Uterus (tissue), 4 donors: ENCODE measurements around the gene NBEAL2. TPM values are rescaled to one million over a fixed set of nuclear protein-coding genes. Genes with fewer than 3 reads are reported as not detected.

Experiments used
- DNase-seq, 2 donors: peaks; one replicate each; pipeline ENCODE4 v3.0.0-alpha.2; 2019 to 2020
- H3K27ac ChIP-seq, 2 donors: fragments of 200-600 bp; sonication (generic); 1 replicate in 1 of 2; 2 replicates in 1 of 2; pipeline ENCODE4 v1.5.1; 2016 to 2018
- H3K27me3 ChIP-seq, 2 donors: fragments of 200-600 bp; sonication (generic); one replicate each; pipeline ENCODE4 v1.5.1; 2018 to 2019; ENCODE audit warnings: control low read depth in 1 of 2
- H3K36me3 ChIP-seq, 2 donors: fragments of 200-600 bp; sonication (generic); one replicate each; pipeline ENCODE4 v1.5.1; 2019; ENCODE audit warnings: control low read depth in 1 of 2
- H3K4me1 ChIP-seq, 2 donors: fragments of 200-600 bp; sonication (generic); one replicate each; pipeline ENCODE4 v1.5.1; 2018 to 2019; ENCODE audit warnings: control low read depth in 1 of 2
- H3K4me3 ChIP-seq, 2 donors: fragments of 200-600 bp; sonication (generic); 1 replicate in 1 of 2; 2 replicates in 1 of 2; pipeline ENCODE4 v1.5.1; 2018 to 2019; ENCODE audit warnings: mild to moderate bottlenecking in 1 of 2
- H3K9me3 ChIP-seq, 2 donors: fragments of 200-600 bp; sonication (generic); one replicate each; pipeline ENCODE4 v1.5.1; 2019; ENCODE audit warnings: control low read depth in 1 of 2
- POLR2A ChIP-seq, 2 donors: fragments of 450-650 bp; IDR thresholded peaks; one replicate each; pipeline ENCODE4 v1.6.1; 2016; ENCODE audit warnings: antibody characterized with exemption in 2 of 2, mild to moderate bottlenecking in 1 of 2, moderate library complexity in 1 of 2
- intact Hi-C: fragments of 100-400 bp; cut with DNase I; formaldehyde crosslinking; loops from one replicate; pipeline ENCODE4 v1.15.1; 2023; ENCODE audit warnings: low total_unique reads
- total RNA-seq, 4 donors: library from RNA; depleted of rRNA in 3 of 4; stranded (reverse); fragments of >200 nt in 3 of 4; gene quantifications; one replicate each; pipeline versions ENCODE4 v1.1.0 to v1.2.4, GENCODE V29; 2014 to 2023
- TF ChIP-seq, protein P1 (sequence below), 4 experiments: fragments of 200-600 bp in 2 of 4; fragments of 450-650 bp in 2 of 4; sonication (generic) in 2 of 4; IDR thresholded peaks; one replicate each; pipeline ENCODE4 v1.5.1; 2016 to 2019; ENCODE audit warnings: antibody characterized with exemption in 4 of 4, mild to moderate bottlenecking in 2 of 4, moderate library complexity in 1 of 4
- donor health status: DM: yes; HTN: yes; CAD: no.

Gene NBEAL2
- total RNA-seq, 4 donors from 2014 or later, result 13.1 to 41.1 (median 23.8) TPM

DNA sequence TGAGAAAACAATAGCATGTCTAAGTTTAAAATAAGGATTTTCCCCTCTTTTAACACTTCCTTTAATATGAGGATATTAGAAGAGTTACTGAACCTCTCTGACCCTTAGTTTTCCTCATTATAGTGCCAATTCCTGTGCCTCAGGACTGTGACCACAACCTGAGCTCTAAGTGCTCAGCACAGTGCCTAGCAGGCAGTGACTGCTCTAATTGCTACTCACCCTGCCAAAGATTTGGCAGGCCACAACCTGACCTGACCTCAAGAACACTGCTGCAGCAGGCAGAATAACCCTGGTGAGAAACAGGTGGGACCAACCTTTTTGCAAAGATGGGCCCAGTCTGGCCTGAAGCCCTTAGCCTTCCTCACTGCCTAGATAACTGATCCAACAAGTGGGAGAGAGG is 35.7 kb downstream of the NBEAL2 start:
- H3K4me1 ChIP-seq, result peaks cover 0 to under 1% of the 10 kb centered on the region in 2 donors
- intact Hi-C loops, result no loop called here
- no peak for TF ChIP-seq POLR2A (IDR thresholded peaks at IDR 0.05)
- TF ChIP-seq, protein P1, sequence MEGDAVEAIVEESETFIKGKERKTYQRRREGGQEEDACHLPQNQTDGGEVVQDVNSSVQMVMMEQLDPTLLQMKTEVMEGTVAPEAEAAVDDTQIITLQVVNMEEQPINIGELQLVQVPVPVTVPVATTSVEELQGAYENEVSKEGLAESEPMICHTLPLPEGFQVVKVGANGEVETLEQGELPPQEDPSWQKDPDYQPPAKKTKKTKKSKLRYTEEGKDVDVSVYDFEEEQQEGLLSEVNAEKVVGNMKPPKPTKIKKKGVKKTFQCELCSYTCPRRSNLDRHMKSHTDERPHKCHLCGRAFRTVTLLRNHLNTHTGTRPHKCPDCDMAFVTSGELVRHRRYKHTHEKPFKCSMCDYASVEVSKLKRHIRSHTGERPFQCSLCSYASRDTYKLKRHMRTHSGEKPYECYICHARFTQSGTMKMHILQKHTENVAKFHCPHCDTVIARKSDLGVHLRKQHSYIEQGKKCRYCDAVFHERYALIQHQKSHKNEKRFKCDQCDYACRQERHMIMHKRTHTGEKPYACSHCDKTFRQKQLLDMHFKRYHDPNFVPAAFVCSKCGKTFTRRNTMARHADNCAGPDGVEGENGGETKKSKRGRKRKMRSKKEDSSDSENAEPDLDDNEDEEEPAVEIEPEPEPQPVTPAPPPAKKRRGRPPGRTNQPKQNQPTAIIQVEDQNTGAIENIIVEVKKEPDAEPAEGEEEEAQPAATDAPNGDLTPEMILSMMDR (IDR thresholded peaks at IDR 0.05), result no peak
- no peaks in the 10 kb centered on the region for H3K9me3 ChIP-seq
- no peak overlapping the region for H3K4me3 ChIP-seq
- H3K27ac ChIP-seq, result no peak overlapping the region
- no peaks in the 10 kb centered on the region for H3K27me3 ChIP-seq
- no peaks in the 10 kb centered on the region for H3K36me3 ChIP-seq
- no peak for DNase-seq

DNA sequence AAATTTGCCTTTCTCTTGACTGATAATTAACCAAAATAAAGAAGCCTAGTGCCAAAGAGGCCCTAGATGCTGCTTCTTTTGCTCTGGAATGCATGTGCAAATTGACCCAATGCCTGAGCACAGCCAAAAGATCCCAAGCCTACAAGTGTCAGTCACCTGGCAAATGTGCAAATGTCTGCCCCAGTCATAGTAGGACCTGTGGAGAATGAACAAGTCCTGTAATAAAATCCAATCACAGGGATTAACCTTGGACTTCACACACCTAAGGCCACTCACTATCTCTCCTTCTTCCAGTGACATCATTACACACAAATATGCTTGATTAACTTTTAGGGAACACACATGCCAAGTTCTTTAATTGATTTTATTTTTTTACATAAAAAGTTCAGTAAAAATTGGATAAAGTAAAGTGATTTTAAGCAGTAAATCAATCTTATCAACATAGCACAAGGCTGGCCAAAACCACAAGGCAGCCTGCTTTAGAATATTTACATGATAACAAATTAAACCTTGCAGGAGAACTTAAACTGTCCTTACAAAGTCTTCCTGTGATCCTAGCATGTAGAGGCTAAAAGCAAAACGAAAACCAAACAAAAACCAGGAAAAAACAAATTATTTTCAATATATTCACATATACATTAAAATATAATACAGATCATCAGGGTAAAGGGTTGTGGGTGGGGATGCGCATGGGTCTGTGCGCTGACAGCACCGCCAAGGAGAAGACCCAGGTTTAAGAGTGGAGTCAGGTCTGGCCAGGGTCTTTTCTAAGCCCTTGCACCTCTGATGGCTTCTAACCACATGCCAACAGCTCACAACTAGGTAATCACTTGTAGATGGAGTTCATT is 36.8 kb downstream of the NBEAL2 start:
- Histone ChIP-seq H3K36me3 (no peaks in the 10 kb centered on the region), H3K27ac (no peak overlapping the region), H3K4me3 (no peak overlapping the region), H3K9me3 (no peaks in the 10 kb centered on the region), H3K4me1 (no peaks in the 10 kb centered on the region), H3K27me3 (no peaks in the 10 kb centered on the region)
- TF ChIP-seq, protein P1 (IDR thresholded peaks at IDR 0.05), result no peak
- TF ChIP-seq POLR2A (IDR thresholded peaks at IDR 0.05), result no peak
- intact Hi-C loops, result no loop called here
- no peak for DNase-seq

DNA sequence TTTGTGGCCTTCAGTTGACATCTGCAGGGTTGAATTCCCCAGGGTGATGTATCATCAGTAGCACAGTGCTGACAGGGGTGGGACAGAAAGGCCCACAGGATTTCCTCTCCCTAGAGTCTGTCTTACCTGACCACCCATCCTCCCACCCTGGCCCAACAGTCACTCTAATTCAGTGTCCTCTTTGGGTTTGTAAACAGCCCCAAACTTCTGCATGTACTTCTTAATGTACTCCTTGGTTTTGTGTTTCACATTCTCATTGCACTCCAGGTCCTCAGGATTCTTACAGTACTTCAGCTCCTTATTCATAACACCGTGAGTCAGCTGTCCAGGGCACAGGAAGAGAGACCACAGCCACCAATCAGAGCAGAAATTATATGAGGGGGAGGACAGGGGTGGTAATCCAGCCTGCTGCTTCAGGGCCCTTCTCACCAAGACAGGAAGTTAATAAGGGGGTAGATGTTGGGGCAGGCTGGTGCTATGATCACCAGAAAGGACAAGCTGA is 37.5 kb downstream of the NBEAL2 start:
- H3K27ac ChIP-seq, result no peak overlapping the region
- no peaks in the 10 kb centered on the region for H3K9me3 ChIP-seq
- no peaks in the 10 kb centered on the region for H3K36me3 ChIP-seq
- TF ChIP-seq POLR2A (IDR thresholded peaks at IDR 0.05), result no peak
- TF ChIP-seq, protein P1 (IDR thresholded peaks at IDR 0.05), result no peak
- DNase-seq, result no peak
- intact Hi-C loops, result no loop called here
- H3K27me3 ChIP-seq, result no peaks in the 10 kb centered on the region
- no peak overlapping the region for H3K4me3 ChIP-seq
- no peaks in the 10 kb centered on the region for H3K4me1 ChIP-seq

DNA sequence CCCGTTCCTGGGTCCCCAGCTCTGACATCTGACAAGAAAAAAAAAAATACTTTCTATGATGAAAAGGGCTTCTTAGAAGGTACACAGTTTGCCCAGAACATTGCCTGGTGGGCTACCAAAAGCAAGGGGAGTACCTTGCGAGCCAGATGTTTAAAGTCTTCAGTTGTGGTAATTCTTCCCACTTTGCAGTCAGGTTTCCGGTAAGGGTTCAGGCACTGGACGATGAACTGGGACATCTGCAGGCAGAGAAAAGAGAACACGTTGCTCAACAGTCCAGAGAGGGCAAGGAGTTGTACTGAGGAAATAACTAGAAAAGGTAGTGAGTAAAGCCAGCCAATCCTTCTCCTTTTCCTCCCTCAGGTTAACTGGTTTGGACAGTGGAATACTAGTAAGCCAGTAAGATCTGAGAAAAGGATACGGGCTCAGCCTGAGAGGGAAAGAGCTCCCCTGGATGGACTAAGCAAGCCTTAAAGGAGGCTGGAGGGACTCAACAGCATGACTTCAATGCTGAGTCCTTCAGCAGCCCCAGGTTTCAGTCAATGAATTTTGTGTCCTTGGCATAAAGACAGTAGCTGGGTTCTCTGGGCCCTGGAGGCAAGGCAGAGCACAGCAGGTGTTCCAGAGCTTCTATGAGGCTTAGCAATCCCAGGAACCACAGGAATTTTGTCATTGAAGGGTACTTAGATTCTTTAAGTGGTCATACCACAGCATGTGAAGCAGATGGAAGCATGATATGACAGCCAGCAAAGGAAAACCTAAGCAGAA is 38.2 kb downstream of the NBEAL2 start:
- Histone ChIP-seq H3K4me1 (no peaks in the 10 kb centered on the region), H3K4me3 (no peak overlapping the region), H3K36me3 (no peaks in the 10 kb centered on the region), H3K27me3 (no peaks in the 10 kb centered on the region), H3K27ac (no peak overlapping the region), H3K9me3 (no peaks in the 10 kb centered on the region)
- no peak for DNase-seq
- TF ChIP-seq POLR2A (IDR thresholded peaks at IDR 0.05), result no peak
- TF ChIP-seq, protein P1 (IDR thresholded peaks at IDR 0.05), result no peak
- intact Hi-C loops, result no loop called here

DNA sequence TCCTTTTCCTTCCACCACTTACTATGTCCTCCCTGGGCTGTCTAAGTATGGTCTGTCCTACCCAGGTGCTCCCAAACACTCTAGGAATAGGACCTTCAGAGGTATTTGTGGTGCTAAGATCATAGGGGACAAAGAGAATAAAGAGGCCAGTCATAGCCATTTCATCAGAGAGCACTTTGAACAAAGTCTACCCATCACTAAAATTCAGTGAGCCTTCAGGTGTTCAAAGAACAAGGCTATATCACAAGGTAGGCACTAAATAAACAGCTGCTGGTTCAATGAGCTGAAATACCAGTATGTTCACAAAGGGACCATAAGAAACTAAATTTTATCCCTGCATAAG is 38.8 kb downstream of the NBEAL2 start:
- H3K36me3 ChIP-seq, result no peaks in the 10 kb centered on the region
- H3K9me3 ChIP-seq, result no peaks in the 10 kb centered on the region
- no peak overlapping the region for H3K4me3 ChIP-seq
- no peaks in the 10 kb centered on the region for H3K27me3 ChIP-seq
- no peak overlapping the region for H3K27ac ChIP-seq
- intact Hi-C loops, result no loop called here
- H3K4me1 ChIP-seq, result no peaks in the 10 kb centered on the region
- DNase-seq, result no peak
- no peak for TF ChIP-seq POLR2A (IDR thresholded peaks at IDR 0.05)
- TF ChIP-seq, protein P1 (IDR thresholded peaks at IDR 0.05), result no peak
